ENCODE data around the gene WDR75. TPM values are rescaled to one million over a fixed set of nuclear protein-coding genes. Genes with fewer than 3 reads are reported as not detected.

The WDR75 gene
- total RNA-seq, 3 donors from 2014 or later: 20.6 to 28.4 (median 24.6) TPM

GRCh38 chr2:189505492-189505891 lies 64.2 kb downstream of the WDR75 start:
- Histone ChIP-seq H3K36me3 (ENCODE audit: low read depth) (no peaks in the 10 kb centered on the region), H3K4me1 (ENCODE audit: low read depth) (no peaks in the 10 kb centered on the region), H3K9me3 (no peaks in the 10 kb centered on the region), H3K4me3 (no peak overlapping the region)
- DNase-seq (no peak), ATAC-seq (no peak)
- intact Hi-C loops (cut with DNase I, micrococcal nuclease): no loop called here
- no peak for TF ChIP-seq CTCF (IDR thresholded peaks at IDR 0.05)

GRCh38 chr2:189506514-189506976 lies 65.3 kb downstream of the WDR75 start:
- Histone ChIP-seq H3K36me3 (ENCODE audit: low read depth) (no peaks in the 10 kb centered on the region), H3K4me1 (ENCODE audit: low read depth) (no peaks in the 10 kb centered on the region), H3K9me3 (no peaks in the 10 kb centered on the region), H3K4me3 (no peak overlapping the region)
- DNase-seq: no peak
- ATAC-seq: peak; percentile 79
- intact Hi-C loops (cut with DNase I, micrococcal nuclease): no loop called here
- no peak for TF ChIP-seq CTCF (IDR thresholded peaks at IDR 0.05)

GRCh38 chr2:189511210-189511959 lies 70.1 kb downstream of the WDR75 start:
- intact Hi-C loops (cut with DNase I, micrococcal nuclease): no loop called here
- no peak for ATAC-seq
- DNase-seq: no peak
- no peaks in the 10 kb centered on the region for H3K4me1 ChIP-seq (ENCODE audit: low read depth)
- no peak for TF ChIP-seq CTCF (IDR thresholded peaks at IDR 0.05)
- H3K4me3 ChIP-seq: no peak overlapping the region
- no peaks in the 10 kb centered on the region for H3K36me3 ChIP-seq (ENCODE audit: low read depth)
- H3K9me3 ChIP-seq: no peaks in the 10 kb centered on the region

DNA sequence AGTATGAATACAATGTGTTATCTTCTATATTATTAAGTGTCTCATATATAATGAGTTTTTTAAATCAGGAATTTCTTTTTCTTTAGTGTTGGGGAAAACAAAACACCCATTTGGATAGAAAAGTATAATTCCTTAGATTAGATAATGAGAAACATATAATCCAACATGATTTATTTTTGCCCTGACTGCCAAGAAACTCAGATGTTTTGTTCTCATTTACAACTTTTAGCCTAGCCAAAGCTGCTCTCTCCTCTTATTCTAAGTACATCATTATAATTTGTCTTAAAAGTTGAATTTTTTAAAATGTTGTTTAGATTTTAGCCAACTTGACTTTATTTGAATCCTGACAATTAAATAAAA lies 70.7 kb downstream of the WDR75 start:
- no peak for DNase-seq
- intact Hi-C loops (cut with DNase I, micrococcal nuclease): no loop called here
- no peak for ATAC-seq
- H3K4me1 ChIP-seq (ENCODE audit: low read depth): no peaks in the 10 kb centered on the region
- no peak overlapping the region for H3K4me3 ChIP-seq
- no peaks in the 10 kb centered on the region for H3K9me3 ChIP-seq
- H3K36me3 ChIP-seq (ENCODE audit: low read depth): no peaks in the 10 kb centered on the region
- TF ChIP-seq CTCF (IDR thresholded peaks at IDR 0.05): no peak

DNA sequence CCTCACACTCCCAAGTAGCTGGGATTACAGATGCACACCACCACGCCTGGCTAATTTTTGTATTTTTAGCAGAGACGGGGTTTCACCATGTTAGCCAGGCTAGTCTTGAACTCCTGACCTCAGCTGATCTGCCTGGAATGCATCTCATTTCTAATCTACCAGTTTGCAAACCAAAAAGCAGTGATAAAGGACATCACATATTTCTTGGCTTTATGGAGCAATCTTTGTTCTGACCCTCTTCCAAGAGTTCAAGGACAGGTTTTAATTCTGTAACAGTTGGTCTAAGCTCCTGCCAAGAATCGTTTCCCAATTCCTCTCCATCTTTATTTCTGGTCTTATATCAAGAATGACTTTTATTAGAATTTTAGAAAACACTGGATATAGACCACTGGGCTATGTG lies 71.6 kb downstream of the WDR75 start:
- Histone ChIP-seq H3K36me3 (ENCODE audit: low read depth) (no peaks in the 10 kb centered on the region), H3K9me3 (no peaks in the 10 kb centered on the region), H3K4me1 (ENCODE audit: low read depth) (no peaks in the 10 kb centered on the region), H3K4me3 (no peak overlapping the region)
- ATAC-seq: no peak
- intact Hi-C loops (cut with DNase I, micrococcal nuclease): no loop called here
- DNase-seq: no peak
- TF ChIP-seq CTCF (IDR thresholded peaks at IDR 0.05): no peak

Measured in mucosa of descending colon (tissue), 3 donors.